Measurements from ENCODE around the gene ANKMY1. TPM values are rescaled to one million over a fixed set of nuclear protein-coding genes. Genes with fewer than 3 reads are reported as not detected.

ANKMY1 gene
- total RNA-seq, 1 donor from 2014 or later, result 16.8 TPM

DNA sequence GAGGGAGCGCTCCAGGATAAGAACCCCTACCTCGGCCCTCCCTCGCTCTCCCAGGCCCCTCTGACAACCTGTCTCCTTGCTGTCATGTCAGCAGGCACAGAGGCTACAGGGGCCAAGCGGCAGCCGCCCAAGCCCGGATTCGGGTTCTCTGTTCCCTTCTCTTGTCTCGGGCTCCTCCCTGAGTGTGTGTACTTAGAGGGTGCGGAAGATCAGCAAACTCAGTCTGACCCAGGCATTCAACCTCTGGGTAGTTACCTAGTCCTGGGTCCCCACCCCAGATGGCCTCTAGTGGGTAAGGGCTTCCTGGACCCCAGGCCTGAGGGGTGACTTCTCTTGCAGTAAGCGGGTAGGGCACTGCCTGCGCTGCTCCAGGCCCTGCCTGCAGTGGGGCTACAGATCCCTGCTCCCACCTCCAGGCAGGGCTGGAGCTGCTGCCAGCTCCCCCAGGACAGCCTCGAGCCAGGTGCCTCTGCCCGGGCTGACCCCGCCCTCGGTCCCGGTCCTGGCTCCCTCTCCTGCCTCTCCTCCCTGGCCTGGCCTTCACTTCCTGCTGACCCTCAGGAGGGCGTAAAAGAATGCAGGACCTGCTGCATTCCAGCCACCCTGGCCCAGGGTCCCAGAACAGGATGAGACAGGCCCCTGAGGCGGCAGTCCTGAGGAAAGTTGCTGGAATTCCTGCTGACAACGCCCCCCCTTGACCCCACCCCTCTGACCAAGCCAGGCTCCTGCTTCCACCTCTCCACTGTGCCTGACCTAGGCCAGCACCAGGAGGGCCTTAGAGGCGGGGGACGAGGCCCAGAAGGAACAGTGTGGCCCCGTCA, 100.4 kb downstream of the ANKMY1 start:
- H3K9me3 Mint-ChIP-seq, result no peaks in the 10 kb centered on the region
- no peak for DNase-seq (ENCODE audit: extremely low spot score, unreplicated experiment)
- H3K27me3 Mint-ChIP-seq, result peaks cover 11% of the 10 kb centered on the region
- no peaks in the 10 kb centered on the region for H3K36me3 Mint-ChIP-seq
- TF ChIP-seq, protein P1, sequence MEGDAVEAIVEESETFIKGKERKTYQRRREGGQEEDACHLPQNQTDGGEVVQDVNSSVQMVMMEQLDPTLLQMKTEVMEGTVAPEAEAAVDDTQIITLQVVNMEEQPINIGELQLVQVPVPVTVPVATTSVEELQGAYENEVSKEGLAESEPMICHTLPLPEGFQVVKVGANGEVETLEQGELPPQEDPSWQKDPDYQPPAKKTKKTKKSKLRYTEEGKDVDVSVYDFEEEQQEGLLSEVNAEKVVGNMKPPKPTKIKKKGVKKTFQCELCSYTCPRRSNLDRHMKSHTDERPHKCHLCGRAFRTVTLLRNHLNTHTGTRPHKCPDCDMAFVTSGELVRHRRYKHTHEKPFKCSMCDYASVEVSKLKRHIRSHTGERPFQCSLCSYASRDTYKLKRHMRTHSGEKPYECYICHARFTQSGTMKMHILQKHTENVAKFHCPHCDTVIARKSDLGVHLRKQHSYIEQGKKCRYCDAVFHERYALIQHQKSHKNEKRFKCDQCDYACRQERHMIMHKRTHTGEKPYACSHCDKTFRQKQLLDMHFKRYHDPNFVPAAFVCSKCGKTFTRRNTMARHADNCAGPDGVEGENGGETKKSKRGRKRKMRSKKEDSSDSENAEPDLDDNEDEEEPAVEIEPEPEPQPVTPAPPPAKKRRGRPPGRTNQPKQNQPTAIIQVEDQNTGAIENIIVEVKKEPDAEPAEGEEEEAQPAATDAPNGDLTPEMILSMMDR (conservative IDR thresholded peaks at IDR 0.05), result no peak
- peaks cover 9% of the 10 kb centered on the region for H3K4me1 Mint-ChIP-seq (ENCODE audit: unreplicated experiment)
- peak overlapping the region; percentile 90 for H3K4me3 Mint-ChIP-seq
- H3K27ac Mint-ChIP-seq, result peak overlapping the region; percentile 100

- peak overlapping the region; percentile 100 for H3K27ac Mint-ChIP-seq
- TF ChIP-seq, protein P1 (conservative IDR thresholded peaks at IDR 0.05), result no peak
- peaks cover 15% of the 10 kb centered on the region for H3K27me3 Mint-ChIP-seq
- H3K36me3 Mint-ChIP-seq, result no peaks in the 10 kb centered on the region
- no peak for DNase-seq (ENCODE audit: extremely low spot score, unreplicated experiment)
- H3K4me1 Mint-ChIP-seq (ENCODE audit: unreplicated experiment), result peaks cover 9% of the 10 kb centered on the region
- H3K4me3 Mint-ChIP-seq, result peak overlapping the region; percentile 90
- H3K9me3 Mint-ChIP-seq, result no peaks in the 10 kb centered on the region
Observed at GRCh38 chr2:240456447-240457222, 101.2 kb downstream of the ANKMY1 start.

- TF ChIP-seq, protein P1 (conservative IDR thresholded peaks at IDR 0.05), result no peak
- H3K4me1 Mint-ChIP-seq (ENCODE audit: unreplicated experiment), result peaks cover 9% of the 10 kb centered on the region
- no peaks in the 10 kb centered on the region for H3K36me3 Mint-ChIP-seq
- peak overlapping the region; percentile 100 for H3K27ac Mint-ChIP-seq
- peak overlapping the region; percentile 92 for H3K4me3 Mint-ChIP-seq
- no peak for DNase-seq (ENCODE audit: extremely low spot score, unreplicated experiment)
- H3K9me3 Mint-ChIP-seq, result no peaks in the 10 kb centered on the region
- peaks cover 15% of the 10 kb centered on the region for H3K27me3 Mint-ChIP-seq
Observed at GRCh38 chr2:240455647-240456446, 101.9 kb downstream of the ANKMY1 start.

DNA sequence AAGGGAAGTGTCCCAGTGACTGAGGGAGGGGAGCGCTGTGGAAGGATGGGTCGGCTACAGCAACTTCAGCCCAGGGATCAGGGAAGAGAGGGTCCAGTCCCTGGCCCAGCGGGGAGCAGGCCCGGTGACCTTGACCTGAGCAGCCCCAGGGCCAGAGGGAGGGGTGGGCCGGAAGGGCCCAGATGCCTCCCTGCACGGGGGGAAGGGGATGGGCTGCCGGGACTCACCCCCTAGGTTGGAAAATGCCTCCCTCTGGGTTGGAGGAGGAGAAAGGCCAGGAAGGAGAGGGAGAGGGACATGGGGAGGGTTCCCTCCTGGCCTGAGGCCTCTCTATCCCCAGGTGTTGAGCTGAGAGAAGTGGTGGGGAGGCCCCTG, 102.5 kb downstream of the ANKMY1 start:
- H3K27ac Mint-ChIP-seq, result peak overlapping the region; percentile 98
- DNase-seq (ENCODE audit: extremely low spot score, unreplicated experiment), result no peak
- no peaks in the 10 kb centered on the region for H3K36me3 Mint-ChIP-seq
- H3K27me3 Mint-ChIP-seq, result peaks cover 16% of the 10 kb centered on the region
- TF ChIP-seq, protein P1 (conservative IDR thresholded peaks at IDR 0.05), result no peak
- H3K9me3 Mint-ChIP-seq, result no peaks in the 10 kb centered on the region
- H3K4me3 Mint-ChIP-seq, result peak overlapping the region; percentile 92
- H3K4me1 Mint-ChIP-seq (ENCODE audit: unreplicated experiment), result peaks cover 14% of the 10 kb centered on the region

DNA sequence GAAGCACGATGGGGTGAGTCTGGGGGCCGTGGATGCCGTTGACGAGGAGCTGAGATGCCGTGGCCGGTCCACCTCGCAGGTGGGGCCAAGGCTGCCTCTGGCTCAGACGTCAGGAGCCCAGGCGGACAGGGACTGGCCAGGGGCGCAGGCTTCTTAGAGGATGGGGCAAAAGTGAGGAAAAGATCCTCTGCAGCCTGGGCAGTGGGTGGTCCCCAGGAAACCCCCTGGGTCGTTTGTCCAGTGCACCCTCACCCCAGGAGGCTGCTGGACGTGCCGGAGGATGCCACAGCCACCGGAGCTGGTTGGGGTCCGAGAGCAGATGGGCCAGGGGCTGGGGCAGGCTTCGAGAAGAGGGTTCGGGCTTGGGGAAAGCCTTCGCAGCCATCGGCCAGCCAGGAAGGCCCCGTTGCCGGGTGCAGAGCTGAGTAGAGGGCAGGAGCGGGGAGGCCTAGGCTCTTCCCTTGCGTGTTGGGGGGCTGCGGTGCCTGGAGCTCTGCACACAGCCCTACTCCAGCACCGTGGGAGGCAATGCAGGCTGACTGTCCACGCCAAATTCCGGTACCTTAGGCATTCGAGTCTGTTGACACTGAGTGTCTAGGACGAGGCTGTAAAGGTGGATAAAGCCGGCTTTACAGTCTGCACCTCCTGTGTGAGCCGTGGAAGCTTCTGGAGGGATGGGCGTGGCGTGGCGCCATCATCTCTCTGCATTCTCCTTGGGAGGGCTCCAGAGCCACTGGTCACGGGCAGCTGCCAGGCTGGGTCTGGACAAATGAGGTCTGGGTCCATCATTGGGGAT, 103.5 kb downstream of the ANKMY1 start:
- DNase-seq (ENCODE audit: extremely low spot score, unreplicated experiment), result no peak
- H3K9me3 Mint-ChIP-seq, result no peaks in the 10 kb centered on the region
- peaks cover 4% of the 10 kb centered on the region for H3K36me3 Mint-ChIP-seq
- peaks cover 24% of the 10 kb centered on the region for H3K27me3 Mint-ChIP-seq
- H3K4me3 Mint-ChIP-seq, result peak overlapping the region; percentile 92
- TF ChIP-seq, protein P1 (conservative IDR thresholded peaks at IDR 0.05), result no peak
- H3K4me1 Mint-ChIP-seq (ENCODE audit: unreplicated experiment), result peaks cover 23% of the 10 kb centered on the region
- peak overlapping the region; percentile 98 for H3K27ac Mint-ChIP-seq
